SK-N-SH treated with all-trans-retinoic acid at 6 μM for 48 hours (cell line): ENCODE results near the gene KIF2A.

Source experiments
- ATAC-seq: fragments of 200-7000 bp; cut with Tn5 transposase; 3 replicates; pipeline ENCODE4 v1.9.1; 2020; ENCODE audit warnings: mild to moderate bottlenecking, moderate library complexity
- ARNTL ChIP-seq: fragments of 450-650 bp; formaldehyde crosslinking; IDR thresholded peaks from 2 replicates; pipeline ENCODE4 v1.5.0; 2020; ENCODE audit warnings: low read depth, mild to moderate bottlenecking, moderate library complexity, borderline replicate concordance
- BACH2 ChIP-seq: fragments of 250-450 bp; sonication (Bioruptor Pico); IDR thresholded peaks from 2 replicates; pipeline ENCODE4 v1.9.0; 2021; ENCODE audit warnings: mild to moderate bottlenecking, borderline replicate concordance
- CSDC2 ChIP-seq: fragments of 250-450 bp; sonication (Bioruptor Pico); IDR thresholded peaks from 2 replicates; pipeline ENCODE4 v1.5.0; 2020; ENCODE audit warnings: mild to moderate bottlenecking, moderate library complexity
- CSRNP3 ChIP-seq: fragments of 250-450 bp; sonication (Bioruptor Pico); IDR thresholded peaks from 2 replicates; pipeline ENCODE4 v1.5.1; 2021; ENCODE audit warnings: mild to moderate bottlenecking, moderate library complexity
- ESRRG ChIP-seq: fragments of 250-450 bp; sonication (Bioruptor Pico); IDR thresholded peaks from 2 replicates; pipeline ENCODE4 v1.6.1; 2021; ENCODE audit warnings: mild to moderate bottlenecking
- GLIS3 ChIP-seq: fragments of 250-450 bp; sonication (Bioruptor Pico); IDR thresholded peaks from 2 replicates; pipeline ENCODE4 v1.5.0; 2020; ENCODE audit warnings: mild to moderate bottlenecking, moderate library complexity
- ISL1 ChIP-seq: fragments of 250-450 bp; sonication (Bioruptor Pico); IDR thresholded peaks from 2 replicates; pipeline ENCODE4 v2.1.2; 2022; ENCODE audit warnings: mild to moderate bottlenecking, moderate library complexity
- OSR1 ChIP-seq: fragments of 250-450 bp; sonication (Bioruptor Pico); IDR thresholded peaks from 2 replicates; pipeline ENCODE4 v1.8.0; 2022; ENCODE audit warnings: moderate library complexity, mild to moderate bottlenecking, inconsistent platforms
- RARB ChIP-seq: fragments of 250-450 bp; sonication (Bioruptor Pico); IDR thresholded peaks from 2 replicates; pipeline ENCODE4 v1.8.0; 2021; ENCODE audit warnings: mild to moderate bottlenecking, moderate library complexity
- SNAI2 ChIP-seq: fragments of 250-450 bp; sonication (Bioruptor Pico); IDR thresholded peaks from 2 replicates; pipeline ENCODE4 v1.5.0; 2020; ENCODE audit warnings: mild to moderate bottlenecking, moderate library complexity
- TCF4 ChIP-seq: fragments of 250-450 bp; sonication (Bioruptor Pico); IDR thresholded peaks from 2 replicates; pipeline ENCODE4 v1.8.0; 2021; ENCODE audit warnings: mild to moderate bottlenecking, moderate library complexity, borderline replicate concordance
- TOX ChIP-seq: fragments of 250-450 bp; sonication (Bioruptor Pico); IDR thresholded peaks from 2 replicates; pipeline ENCODE4 v1.8.0; 2021; ENCODE audit warnings: mild to moderate bottlenecking, moderate library complexity, borderline replicate concordance
- ZC3H10 ChIP-seq: fragments of 250-450 bp; sonication (Bioruptor Pico); IDR thresholded peaks from 2 replicates; pipeline ENCODE4 v1.5.1; 2021; ENCODE audit warnings: mild to moderate bottlenecking, moderate library complexity
- ZFP3 ChIP-seq: fragments of 250-450 bp; sonication (Bioruptor Pico); IDR thresholded peaks from 2 replicates; pipeline ENCODE4 v1.5.0; 2020; ENCODE audit warnings: mild to moderate bottlenecking, moderate library complexity
- ZFP30 ChIP-seq: fragments of 450-650 bp; formaldehyde crosslinking; IDR thresholded peaks from 2 replicates; pipeline ENCODE4 v1.5.0; 2022; ENCODE audit warnings: mild to moderate bottlenecking, moderate library complexity
- ZNF70 ChIP-seq: fragments of 450-650 bp; formaldehyde crosslinking; IDR thresholded peaks from 2 replicates; pipeline ENCODE4 v1.5.0; 2020; ENCODE audit warnings: mild to moderate bottlenecking, moderate library complexity
- TF ChIP-seq, protein P1 (sequence below): fragments of 250-450 bp; sonication (Bioruptor Pico); IDR thresholded peaks from 2 replicates; pipeline ENCODE4 v1.5.0; 2020; ENCODE audit warnings: mild to moderate bottlenecking, moderate library complexity
- TF ChIP-seq, protein P2 (sequence below): fragments of 250-450 bp; sonication (Bioruptor Pico); IDR thresholded peaks from 2 replicates; pipeline ENCODE4 v1.8.0; 2021; ENCODE audit warnings: low read depth, mild to moderate bottlenecking, moderate library complexity, borderline replicate concordance
- TF ChIP-seq, protein P3 (sequence below): fragments of 250-450 bp; sonication (Bioruptor Pico); IDR thresholded peaks from 2 replicates; pipeline ENCODE4 v1.5.1; 2020; ENCODE audit warnings: low read depth, mild to moderate bottlenecking, moderate library complexity

KIF2A gene

GRCh38 chr5:62385131-62385530 is 79.1 kb downstream of the KIF2A start (continued):
- no peak for TF ChIP-seq ZC3H10 (CRISPR knock-in tag)
- TF ChIP-seq BACH2 = no peak
- TF ChIP-seq, protein P1, sequence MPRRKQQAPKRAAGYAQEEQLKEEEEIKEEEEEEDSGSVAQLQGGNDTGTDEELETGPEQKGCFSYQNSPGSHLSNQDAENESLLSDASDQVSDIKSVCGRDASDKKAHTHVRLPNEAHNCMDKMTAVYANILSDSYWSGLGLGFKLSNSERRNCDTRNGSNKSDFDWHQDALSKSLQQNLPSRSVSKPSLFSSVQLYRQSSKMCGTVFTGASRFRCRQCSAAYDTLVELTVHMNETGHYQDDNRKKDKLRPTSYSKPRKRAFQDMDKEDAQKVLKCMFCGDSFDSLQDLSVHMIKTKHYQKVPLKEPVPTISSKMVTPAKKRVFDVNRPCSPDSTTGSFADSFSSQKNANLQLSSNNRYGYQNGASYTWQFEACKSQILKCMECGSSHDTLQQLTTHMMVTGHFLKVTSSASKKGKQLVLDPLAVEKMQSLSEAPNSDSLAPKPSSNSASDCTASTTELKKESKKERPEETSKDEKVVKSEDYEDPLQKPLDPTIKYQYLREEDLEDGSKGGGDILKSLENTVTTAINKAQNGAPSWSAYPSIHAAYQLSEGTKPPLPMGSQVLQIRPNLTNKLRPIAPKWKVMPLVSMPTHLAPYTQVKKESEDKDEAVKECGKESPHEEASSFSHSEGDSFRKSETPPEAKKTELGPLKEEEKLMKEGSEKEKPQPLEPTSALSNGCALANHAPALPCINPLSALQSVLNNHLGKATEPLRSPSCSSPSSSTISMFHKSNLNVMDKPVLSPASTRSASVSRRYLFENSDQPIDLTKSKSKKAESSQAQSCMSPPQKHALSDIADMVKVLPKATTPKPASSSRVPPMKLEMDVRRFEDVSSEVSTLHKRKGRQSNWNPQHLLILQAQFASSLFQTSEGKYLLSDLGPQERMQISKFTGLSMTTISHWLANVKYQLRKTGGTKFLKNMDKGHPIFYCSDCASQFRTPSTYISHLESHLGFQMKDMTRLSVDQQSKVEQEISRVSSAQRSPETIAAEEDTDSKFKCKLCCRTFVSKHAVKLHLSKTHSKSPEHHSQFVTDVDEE (CRISPR knock-in tag) = no peak
- no peak for TF ChIP-seq ZNF70

DNA sequence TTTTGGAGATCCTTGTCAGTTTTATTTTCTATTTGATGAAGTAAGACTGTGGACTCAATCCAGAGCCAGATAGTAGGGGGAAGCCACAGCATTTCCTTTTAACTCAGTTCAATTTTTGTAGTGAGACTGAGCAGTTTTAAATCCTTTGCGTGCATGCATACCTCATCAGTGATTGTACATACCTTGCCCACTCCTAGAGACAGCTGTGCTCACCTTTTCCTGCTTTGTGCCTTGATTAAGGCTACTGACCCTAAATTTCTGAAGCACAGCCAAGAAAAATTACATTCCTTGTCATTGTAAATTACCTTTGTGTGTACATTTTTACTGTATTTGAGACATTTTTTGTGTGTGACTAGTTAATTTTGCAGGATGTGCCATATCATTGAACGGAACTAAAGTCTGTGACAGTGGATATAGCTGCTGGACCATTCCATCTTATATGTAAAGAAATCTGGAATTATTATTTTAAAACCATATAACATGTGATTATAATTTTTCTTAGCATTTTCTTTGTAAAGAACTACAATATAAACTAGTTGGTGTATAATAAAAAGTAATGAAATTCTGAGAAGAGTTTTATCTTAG is 79.9 kb downstream of the KIF2A start:
- peak; percentile 38; the same call in 2 of the 3 replicates for ATAC-seq
- TF ChIP-seq CSRNP3 (CRISPR knock-in tag) (no peak), ESRRG (CRISPR knock-in tag) (no peak), OSR1 (CRISPR knock-in tag) (no peak), ZFP3 (CRISPR knock-in tag) (no peak), TOX (no peak), TCF4 (CRISPR knock-in tag) (no peak), ZC3H10 (CRISPR knock-in tag) (no peak), ARNTL (CRISPR knock-in tag) (no peak), SNAI2 (CRISPR knock-in tag) (no peak)

DNA sequence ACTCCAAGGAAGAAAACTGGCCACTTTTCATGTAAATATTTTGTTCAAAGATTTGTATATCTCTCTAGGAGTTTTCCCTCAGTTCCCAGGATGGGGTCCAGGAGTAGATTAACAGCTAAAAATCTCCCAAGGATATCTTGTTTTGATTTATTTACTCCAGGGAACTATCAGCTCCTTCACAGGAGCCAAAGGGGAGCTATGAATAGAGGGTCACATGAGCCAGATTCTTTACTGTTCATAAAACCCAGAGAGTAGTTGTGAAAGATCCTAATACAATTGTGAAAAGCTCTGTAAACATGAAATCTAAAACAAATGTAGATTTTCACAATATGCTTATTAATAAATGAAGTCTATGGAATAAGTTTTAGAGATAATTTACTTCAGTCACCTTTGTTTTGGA is 80.8 kb downstream of the KIF2A start:
- ATAC-seq = no peak
- no peak for TF ChIP-seq CSDC2 (CRISPR knock-in tag)
- TF ChIP-seq, protein P2, sequence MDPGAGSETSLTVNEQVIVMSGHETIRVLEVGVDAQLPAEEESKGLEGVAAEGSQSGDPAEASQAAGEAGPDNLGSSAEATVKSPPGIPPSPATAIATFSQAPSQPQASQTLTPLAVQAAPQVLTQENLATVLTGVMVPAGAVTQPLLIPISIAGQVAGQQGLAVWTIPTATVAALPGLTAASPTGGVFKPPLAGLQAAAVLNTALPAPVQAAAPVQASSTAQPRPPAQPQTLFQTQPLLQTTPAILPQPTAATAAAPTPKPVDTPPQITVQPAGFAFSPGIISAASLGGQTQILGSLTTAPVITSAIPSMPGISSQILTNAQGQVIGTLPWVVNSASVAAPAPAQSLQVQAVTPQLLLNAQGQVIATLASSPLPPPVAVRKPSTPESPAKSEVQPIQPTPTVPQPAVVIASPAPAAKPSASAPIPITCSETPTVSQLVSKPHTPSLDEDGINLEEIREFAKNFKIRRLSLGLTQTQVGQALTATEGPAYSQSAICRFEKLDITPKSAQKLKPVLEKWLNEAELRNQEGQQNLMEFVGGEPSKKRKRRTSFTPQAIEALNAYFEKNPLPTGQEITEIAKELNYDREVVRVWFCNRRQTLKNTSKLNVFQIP (CRISPR knock-in tag) = no peak

DNA sequence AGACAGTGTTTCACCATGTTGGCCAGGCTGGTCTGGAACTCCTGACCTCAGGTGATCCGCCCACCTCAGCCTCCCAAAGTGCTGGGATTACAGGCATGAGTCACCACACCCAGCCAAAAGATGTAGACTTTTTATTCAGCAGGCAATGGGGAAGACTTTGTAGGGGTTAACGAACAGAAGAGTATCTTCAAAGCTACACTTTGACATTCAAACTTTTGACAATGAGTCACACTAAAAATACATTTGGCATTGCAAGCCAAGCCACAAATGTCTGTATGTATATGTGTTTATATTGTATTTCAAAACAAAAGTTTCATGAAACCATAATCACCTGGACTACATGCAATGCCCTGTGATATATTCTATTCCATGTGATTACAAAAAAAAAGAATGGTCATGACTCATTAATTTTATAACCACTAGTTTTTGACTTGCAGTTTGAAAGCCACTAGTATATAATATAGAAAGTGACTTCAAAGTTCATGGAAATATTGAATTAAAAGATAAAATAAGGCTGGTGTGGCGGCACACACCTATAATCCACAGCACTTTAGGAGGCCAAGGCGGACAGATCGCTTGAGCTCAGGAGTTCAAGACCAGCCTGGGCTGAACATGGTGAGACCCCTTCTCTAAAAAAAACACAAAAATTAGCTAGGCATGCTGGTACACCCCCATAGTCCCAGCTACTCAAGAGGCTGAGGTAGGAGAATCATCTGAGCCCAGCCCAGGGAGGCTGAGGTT is 89.4 kb downstream of the KIF2A start:
- no peak for ATAC-seq
- TF ChIP-seq GLIS3 (CRISPR knock-in tag) = no peak
- TF ChIP-seq, protein P3, sequence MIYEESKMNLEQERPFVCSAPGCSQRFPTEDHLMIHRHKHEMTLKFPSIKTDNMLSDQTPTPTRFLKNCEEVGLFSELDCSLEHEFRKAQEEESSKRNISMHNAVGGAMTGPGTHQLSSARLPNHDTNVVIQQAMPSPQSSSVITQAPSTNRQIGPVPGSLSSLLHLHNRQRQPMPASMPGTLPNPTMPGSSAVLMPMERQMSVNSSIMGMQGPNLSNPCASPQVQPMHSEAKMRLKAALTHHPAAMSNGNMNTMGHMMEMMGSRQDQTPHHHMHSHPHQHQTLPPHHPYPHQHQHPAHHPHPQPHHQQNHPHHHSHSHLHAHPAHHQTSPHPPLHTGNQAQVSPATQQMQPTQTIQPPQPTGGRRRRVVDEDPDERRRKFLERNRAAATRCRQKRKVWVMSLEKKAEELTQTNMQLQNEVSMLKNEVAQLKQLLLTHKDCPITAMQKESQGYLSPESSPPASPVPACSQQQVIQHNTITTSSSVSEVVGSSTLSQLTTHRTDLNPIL = no peak
- TF ChIP-seq OSR1 (CRISPR knock-in tag) = no peak
- no peak for TF ChIP-seq SNAI2 (CRISPR knock-in tag)
- TF ChIP-seq ISL1 (CRISPR knock-in tag) = no peak
- no peak for TF ChIP-seq BACH2
- TF ChIP-seq ZNF70 = no peak

GRCh38 chr5:62403411-62404250 is 97.6 kb downstream of the KIF2A start, which contains the start of gene DIMT1:
DIMT1 (minus strand) TSS chr5:62403905; CDS start chr5:62403772, 133 bp downstream.
- peak; percentile 99 for ATAC-seq
- TF ChIP-seq OSR1 (CRISPR knock-in tag) (no peak), ISL1 (CRISPR knock-in tag) (no peak), CSDC2 (CRISPR knock-in tag) (no peak), ZFP30 (CRISPR knock-in tag) (no peak), ZC3H10 (CRISPR knock-in tag) (no peak), ESRRG (CRISPR knock-in tag) (no peak), ARNTL (CRISPR knock-in tag) (no peak), GLIS3 (CRISPR knock-in tag) (no peak), CSRNP3 (CRISPR knock-in tag) (no peak), BACH2 (no peak), RARB (CRISPR knock-in tag) (no peak)
- TF ChIP-seq, protein P3 = no peak
